HG03565 (cell line): ENCODE results near the gene SPTBN5.

ENCODE experiments used
- ATAC-seq: cut with Tn5 transposase; IDR thresholded peaks from one replicate; pipeline ENCODE4 v1.9.1; 2021; ENCODE audit warnings: mild to moderate bottlenecking, moderate library complexity; ENCODE audit not compliant: unreplicated experiment

Gene SPTBN5

DNA sequence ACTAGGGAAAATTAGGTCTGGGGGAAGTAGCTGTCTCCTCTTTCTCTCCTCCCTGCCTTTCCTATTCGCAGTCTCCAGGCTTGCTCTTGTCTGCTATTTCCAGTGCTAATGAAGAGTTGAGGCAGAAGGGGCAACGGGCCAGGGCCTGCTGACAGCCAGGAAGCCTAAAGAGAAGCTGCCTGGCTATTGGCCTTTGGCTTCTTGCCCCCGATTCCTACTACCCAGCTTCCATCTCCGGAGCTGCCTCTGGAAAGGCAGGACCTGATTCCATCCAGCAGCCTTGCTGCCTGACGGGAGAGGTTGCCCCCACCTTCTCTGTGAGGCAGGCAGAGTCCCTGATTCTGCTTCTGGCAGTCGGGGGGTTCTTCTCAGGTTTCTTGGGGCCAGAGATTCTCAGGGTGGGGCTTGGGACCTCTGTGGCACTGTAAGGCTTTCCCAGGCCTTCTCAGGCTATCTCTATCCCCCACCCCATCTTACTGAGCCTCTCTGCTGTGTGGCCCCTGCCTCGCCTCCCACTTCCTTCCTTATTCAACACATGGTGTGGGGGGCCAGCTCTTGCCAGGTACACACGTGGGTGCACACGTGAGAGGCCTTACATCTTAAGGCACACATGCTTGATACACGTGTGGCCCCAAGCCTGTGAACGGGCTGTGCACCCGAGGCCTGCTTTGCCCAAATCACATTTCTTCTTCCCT is 84.2 kb downstream of the SPTBN5 start:
- no peak for ATAC-seq

GRCh38 chr15:41809121-41809520 is 84.7 kb downstream of the SPTBN5 start:
- no peak for ATAC-seq

DNA sequence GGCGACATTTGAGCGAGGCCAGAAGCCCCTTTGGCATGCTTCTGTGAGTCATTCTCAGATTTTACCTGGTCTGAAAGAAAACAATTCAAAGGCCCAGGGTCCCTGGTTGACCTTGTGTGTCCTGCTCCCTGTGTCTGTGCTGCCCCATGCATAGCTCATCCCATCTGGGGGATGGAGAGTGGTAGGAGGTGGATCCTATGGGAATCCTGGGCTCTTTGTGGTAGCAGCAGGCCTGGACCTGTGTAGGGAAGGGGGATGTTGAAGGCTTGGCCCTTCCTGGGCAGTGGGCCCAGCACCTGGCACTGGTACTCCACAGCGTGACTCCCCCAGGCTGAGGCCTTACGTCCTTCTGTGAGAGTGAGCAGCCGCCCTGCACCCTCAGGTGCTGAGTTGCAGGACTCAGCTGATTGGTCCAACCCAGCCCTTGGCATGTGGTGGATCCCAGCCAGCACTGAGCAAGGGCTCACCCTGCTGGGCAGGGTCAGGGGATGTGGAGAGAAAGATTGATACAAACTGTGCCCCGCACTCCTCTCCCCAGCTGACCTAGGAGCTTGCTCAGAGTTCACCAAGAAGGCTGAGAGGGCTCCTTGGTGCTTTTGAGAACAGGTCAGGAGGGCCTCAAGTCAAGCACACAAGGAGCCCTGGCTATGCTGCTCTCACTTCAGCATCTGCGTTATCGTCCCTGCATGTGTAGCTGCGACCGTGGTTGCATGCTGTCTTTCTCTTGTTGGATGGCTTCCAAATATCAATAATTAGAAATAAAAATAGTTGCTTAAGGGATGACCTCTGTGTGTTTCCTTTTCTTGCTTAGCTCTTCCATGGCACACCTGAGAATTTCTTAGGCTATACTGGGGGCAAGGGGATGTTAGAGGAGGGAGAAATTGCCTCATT is 87.3 kb downstream of the SPTBN5 start:
- no peak for ATAC-seq

DNA sequence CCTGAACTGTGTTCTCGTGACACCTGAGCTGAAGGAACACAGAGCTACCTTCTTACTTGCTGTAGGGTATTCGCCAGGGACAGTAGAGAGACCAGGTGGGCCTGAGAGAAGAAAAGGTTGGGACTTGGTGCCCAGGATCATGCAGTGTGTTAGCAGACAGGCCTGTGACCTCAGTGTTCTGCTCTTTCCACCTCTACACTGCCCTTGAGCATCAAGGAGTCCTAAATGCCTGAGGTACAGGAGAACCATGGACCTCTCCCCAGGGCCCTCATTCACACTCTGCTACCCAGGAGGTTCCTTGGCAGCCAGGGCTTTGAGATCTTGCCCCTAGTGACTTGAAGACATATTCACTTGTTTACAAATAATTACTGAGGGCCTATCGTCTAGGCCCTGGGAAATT is 88.1 kb downstream of the SPTBN5 start:
- no peak for ATAC-seq

- no peak for ATAC-seq
Measured at GRCh38 chr15:41804916-41805666, 88.8 kb downstream of the SPTBN5 start.

- no peak for ATAC-seq
Measured at GRCh38 chr15:41804361-41804760, 89.5 kb downstream of the SPTBN5 start.

DNA sequence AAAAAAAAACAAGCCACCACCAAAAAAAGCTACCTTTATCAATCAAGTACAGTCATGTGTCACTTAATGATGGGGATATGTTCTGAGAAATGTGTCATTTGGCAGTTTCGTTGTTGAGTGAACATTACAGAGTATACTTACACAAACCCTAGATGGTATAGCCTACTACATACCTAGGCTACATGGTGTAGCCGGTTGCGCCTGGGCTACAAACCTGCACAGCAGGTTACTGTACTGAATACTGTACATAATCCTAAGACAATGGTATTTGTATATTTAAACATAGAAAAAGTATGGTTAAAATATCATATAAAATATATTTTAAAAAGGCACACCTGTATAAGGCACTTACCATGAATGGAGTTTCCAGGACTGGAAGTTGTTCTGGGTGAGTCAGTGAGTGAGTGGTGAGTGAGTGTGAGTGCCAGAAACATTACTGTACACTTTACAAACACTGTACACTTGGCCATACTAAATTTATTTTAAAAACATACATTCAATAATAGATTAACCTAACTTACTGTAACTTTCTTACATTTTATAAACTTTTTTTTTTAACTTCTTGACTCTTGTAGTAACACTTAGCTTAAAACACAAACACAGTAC is 91.9 kb downstream of the SPTBN5 start:
- no peak for ATAC-seq

- ATAC-seq: no peak
Measured at GRCh38 chr15:41801185-41801584, 92.7 kb downstream of the SPTBN5 start.

- no peak for ATAC-seq
Measured at GRCh38 chr15:41799488-41799805, 94.4 kb downstream of the SPTBN5 start.

DNA sequence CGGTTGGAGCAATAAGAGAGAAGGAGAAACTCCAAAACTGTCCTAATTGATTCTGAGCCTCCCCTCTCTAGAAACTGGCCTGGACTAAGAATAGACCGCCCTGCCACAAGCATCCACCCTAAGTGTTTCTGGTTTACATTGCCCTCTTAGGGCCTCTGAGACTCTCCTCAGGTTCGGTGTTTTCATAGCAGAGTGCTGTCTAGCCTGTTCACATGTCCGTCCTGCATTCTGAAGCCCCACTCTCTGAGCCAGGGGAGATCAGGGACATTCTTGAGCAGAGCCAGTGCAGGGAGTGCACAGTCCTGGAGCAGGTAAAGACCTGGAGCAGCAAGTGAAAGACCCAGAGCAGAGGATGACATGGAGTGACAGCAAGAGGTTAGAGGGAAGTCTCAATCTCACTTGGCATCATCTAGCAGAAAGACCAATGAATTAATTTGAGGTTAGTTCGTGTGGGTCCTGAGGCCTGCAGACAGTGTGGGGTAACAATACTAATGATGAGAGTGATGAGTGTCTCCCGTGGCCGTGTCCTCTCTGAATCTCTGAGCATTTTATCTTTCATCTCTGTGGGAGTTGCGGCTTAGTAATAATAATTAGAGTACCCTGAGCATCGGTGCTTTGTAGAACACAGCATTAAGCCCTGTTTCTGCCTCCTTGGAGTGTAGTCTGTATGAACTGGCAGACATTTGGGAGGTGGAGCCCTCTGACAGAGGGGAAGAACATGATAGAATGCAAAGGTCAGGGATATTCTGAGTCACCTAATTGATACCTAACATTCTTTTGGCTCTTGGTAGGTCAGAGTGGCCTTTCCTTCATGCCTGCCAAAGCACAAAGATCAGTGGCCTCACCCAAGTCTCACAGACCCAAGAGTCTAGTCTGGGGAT is 95.0 kb downstream of the SPTBN5 start:
- no peak for ATAC-seq
